HEK293T (cell line): ENCODE measurements around the gene HYDIN.

Experiments
- CTCF ChIA-PET: fragments of 350-600 bp; formaldehyde crosslinking; extraction: SDS; loops from one replicate; lab custom pipeline; 2021; ENCODE audit warnings: antibody characterized with exemption, inconsistent platforms; lab: Yijun Ruan, JAX
- POLR2A ChIA-PET: fragments of 350-600 bp; formaldehyde crosslinking; extraction: SDS; loops from one replicate; lab custom pipeline; 2020; ENCODE audit warnings: antibody characterized with exemption, inconsistent platforms; lab: Yijun Ruan, JAX
- DNase-seq: peaks from one replicate; pipeline ENCODE4 v3.0.0; 2012; ENCODE audit warnings: mixed read lengths; ENCODE audit errors: extremely low spot score
- ELF4 ChIP-seq: fragments of 450-650 bp; IDR thresholded peaks from 2 replicates; pipeline ENCODE4 v1.6.1; 2017; ENCODE audit warnings: antibody characterized with exemption
- FOXK2 ChIP-seq: fragments of 450-650 bp; IDR thresholded peaks from 2 replicates; pipeline ENCODE4 v1.6.1; 2016; ENCODE audit warnings: mild to moderate bottlenecking
- LEF1 ChIP-seq: fragments of 450-650 bp; IDR thresholded peaks from 2 replicates; pipeline ENCODE4 v1.6.1; 2017; ENCODE audit warnings: mild to moderate bottlenecking, borderline replicate concordance
- NFRKB ChIP-seq: fragments of 450-650 bp; IDR thresholded peaks from 2 replicates; pipeline ENCODE4 v1.6.1; 2016; ENCODE audit warnings: mild to moderate bottlenecking, moderate library complexity
- SUZ12 ChIP-seq: fragments of 450-650 bp; IDR thresholded peaks from 2 replicates; pipeline ENCODE4 v1.6.1; 2016; ENCODE audit warnings: mild to moderate bottlenecking

Gene HYDIN

GRCh38 chr16:70759666-70760065 lies 470.9 kb downstream of the HYDIN start:
- no peak for TF ChIP-seq LEF1
- TF ChIP-seq SUZ12, result no peak
- no peak for TF ChIP-seq ELF4
- TF ChIP-seq FOXK2, result no peak
- POLR2A ChIA-PET, result no interaction called here
- DNase-seq, result no peak
- CTCF ChIA-PET, result no interaction called here

GRCh38 chr16:70758786-70759185 lies 471.7 kb downstream of the HYDIN start:
- no peak for TF ChIP-seq NFRKB
- TF ChIP-seq FOXK2, result no peak
- no peak for TF ChIP-seq SUZ12
- ChIA-PET CTCF (interaction anchor here (1.0 kb wide), 1 partner anchor 13 kb away, joined by 4 read pairs; no protein-coding TSS in a partner anchor), POLR2A (no interaction called here)
- DNase-seq, result no peak
